Measurements from ENCODE around the gene BCAM.
A peak's percentile ranks its signal among the peaks of the same experiment; 100 is the strongest.

Gene BCAM

GRCh38 chr19:44865196-44865767 lies 56.4 kb downstream of the BCAM start:
- TF ChIP-seq, protein P1, sequence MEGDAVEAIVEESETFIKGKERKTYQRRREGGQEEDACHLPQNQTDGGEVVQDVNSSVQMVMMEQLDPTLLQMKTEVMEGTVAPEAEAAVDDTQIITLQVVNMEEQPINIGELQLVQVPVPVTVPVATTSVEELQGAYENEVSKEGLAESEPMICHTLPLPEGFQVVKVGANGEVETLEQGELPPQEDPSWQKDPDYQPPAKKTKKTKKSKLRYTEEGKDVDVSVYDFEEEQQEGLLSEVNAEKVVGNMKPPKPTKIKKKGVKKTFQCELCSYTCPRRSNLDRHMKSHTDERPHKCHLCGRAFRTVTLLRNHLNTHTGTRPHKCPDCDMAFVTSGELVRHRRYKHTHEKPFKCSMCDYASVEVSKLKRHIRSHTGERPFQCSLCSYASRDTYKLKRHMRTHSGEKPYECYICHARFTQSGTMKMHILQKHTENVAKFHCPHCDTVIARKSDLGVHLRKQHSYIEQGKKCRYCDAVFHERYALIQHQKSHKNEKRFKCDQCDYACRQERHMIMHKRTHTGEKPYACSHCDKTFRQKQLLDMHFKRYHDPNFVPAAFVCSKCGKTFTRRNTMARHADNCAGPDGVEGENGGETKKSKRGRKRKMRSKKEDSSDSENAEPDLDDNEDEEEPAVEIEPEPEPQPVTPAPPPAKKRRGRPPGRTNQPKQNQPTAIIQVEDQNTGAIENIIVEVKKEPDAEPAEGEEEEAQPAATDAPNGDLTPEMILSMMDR (IDR thresholded peaks at IDR 0.05) = no peak
- Histone ChIP-seq H3K27ac (no peak overlapping the region), H3K9me3 (no peaks in the 10 kb centered on the region), H3K4me3 (no peak overlapping the region), H3K27me3 (no peaks in the 10 kb centered on the region), H3K36me3 (peaks cover 16 to 49% (median 31%) of the 10 kb centered on the region in 3 donors), H3K4me1 (no peaks in the 10 kb centered on the region)
- intact Hi-C loops (cut with DNase I; ENCODE audit: low total_unique reads) = no loop called here
- no peak for DNase-seq

GRCh38 chr19:44866664-44867063 lies 57.8 kb downstream of the BCAM start:
- TF ChIP-seq, protein P1 (IDR thresholded peaks at IDR 0.05) = no peak
- H3K4me1 ChIP-seq = no peaks in the 10 kb centered on the region
- no peaks in the 10 kb centered on the region for H3K9me3 ChIP-seq
- H3K27ac ChIP-seq = no peak overlapping the region
- intact Hi-C loops (cut with DNase I; ENCODE audit: low total_unique reads) = no loop called here
- DNase-seq = no peak
- no peak overlapping the region for H3K4me3 ChIP-seq
- peaks cover 11 to 61% (median 38%) of the 10 kb centered on the region in 3 donors for H3K36me3 ChIP-seq
- H3K27me3 ChIP-seq = no peaks in the 10 kb centered on the region

DNA sequence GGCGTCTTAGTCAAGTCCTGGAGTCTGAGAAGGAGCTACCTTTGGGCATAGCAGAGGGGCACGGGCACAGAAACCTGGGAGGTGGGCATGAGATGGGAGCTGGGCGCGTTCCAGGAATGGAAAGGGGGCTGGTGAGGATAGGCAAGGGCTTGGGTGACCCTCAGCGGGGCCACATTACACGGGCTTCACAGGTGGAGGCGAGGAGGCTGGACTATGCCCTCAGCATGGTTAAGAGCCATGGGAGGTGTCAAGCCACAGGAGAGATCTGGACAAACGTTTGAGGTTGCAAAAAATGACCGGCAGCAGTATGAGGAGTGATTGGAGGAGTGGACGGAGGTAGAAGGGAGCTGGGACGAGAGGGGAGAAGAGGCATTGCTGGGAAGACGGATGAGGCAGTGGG lies 58.7 kb downstream of the BCAM start:
- TF ChIP-seq, protein P1 (IDR thresholded peaks at IDR 0.05) = no peak
- H3K36me3 ChIP-seq = peaks cover 19 to 65% (median 47%) of the 10 kb centered on the region in 3 donors
- H3K4me1 ChIP-seq = no peaks in the 10 kb centered on the region
- H3K9me3 ChIP-seq = no peaks in the 10 kb centered on the region
- intact Hi-C loops (cut with DNase I; ENCODE audit: low total_unique reads) = no loop called here
- no peak overlapping the region for H3K4me3 ChIP-seq
- no peaks in the 10 kb centered on the region for H3K27me3 ChIP-seq
- no peak overlapping the region for H3K27ac ChIP-seq
- no peak for DNase-seq

- no peaks in the 10 kb centered on the region for H3K4me1 ChIP-seq
These were observed 61.0 kb downstream of the BCAM start for GRCh38 chr19:44869733-44870470.

More at GRCh38 chr19:44869733-44870470, 61.0 kb downstream of the BCAM start:
- H3K27ac ChIP-seq = no peak overlapping the region
- intact Hi-C loops (cut with DNase I; ENCODE audit: low total_unique reads) = no loop called here
- peak; percentile 61 to 77 for DNase-seq
- TF ChIP-seq, protein P1 (IDR thresholded peaks at IDR 0.05) = no peak
- H3K9me3 ChIP-seq = no peaks in the 10 kb centered on the region
- no peaks in the 10 kb centered on the region for H3K27me3 ChIP-seq
- H3K36me3 ChIP-seq = peaks cover 41 to 84% (median 68%) of the 10 kb centered on the region in 3 donors
- H3K4me3 ChIP-seq = no peak overlapping the region
